ENCODE results near the gene NEUROG1. TPM values are rescaled to one million over a fixed set of nuclear protein-coding genes. Genes with fewer than 3 reads are reported as not detected.
A peak's percentile ranks its signal among the peaks of the same experiment; 100 is the strongest.

The NEUROG1 gene
- total and polyA plus RNA-seq, 2 experiments from 2014 or later: 0.16 TPM; not detected in 1

GRCh38 chr5:135533794-135534193 lies 2.0 kb downstream of the NEUROG1 start:
- no peaks in the 10 kb centered on the region for H3K9me2 ChIP-seq (ENCODE audit: insufficient read depth)
- no peak overlapping the region for H3K27ac ChIP-seq (ENCODE audit: low read depth)
- peak; percentile 37 for TF ChIP-seq EZH2 (IDR thresholded peaks at IDR 0.05; ENCODE audit: low read depth, unreplicated experiment)
- TF ChIP-seq ZNF331 (CRISPR knock-in tag; IDR thresholded peaks at IDR 0.05; ENCODE audit: low read depth): no peak
- TF ChIP-seq NANOG (IDR thresholded peaks at IDR 0.05; ENCODE audit: borderline replicate concordance): no peak
- no peak for TF ChIP-seq REST (IDR thresholded peaks at IDR 0.05; ENCODE audit: unreplicated experiment)
- H3K4me1 ChIP-seq (ENCODE audit: insufficient read depth): peaks cover 15% of the 10 kb centered on the region
- Mint-ChIP-seq H3K36me3 (ENCODE audit: low read depth) (no peaks in the 10 kb centered on the region; the same call in 2 of the 3 replicates), H3K27me3 (ENCODE audit: insufficient read depth, low read depth, poor library complexity) (peaks cover 100% of the 10 kb centered on the region), H3K27ac (no peak overlapping the region), H3K4me3 (no peak overlapping the region; the same call in 2 of the 3 replicates), H3K9me3 (peaks cover 20% of the 10 kb centered on the region), H3K4me1 (peaks cover 16% of the 10 kb centered on the region)
- peak overlapping the region; percentile 75 for H3K4me2 ChIP-seq
- DNase-seq (ENCODE audit: low spot score): no peak
- H3K27me3 ChIP-seq (ENCODE audit: insufficient read depth): peaks cover 100% of the 10 kb centered on the region
- H4K20me1 ChIP-seq (replicated peaks; ENCODE audit: insufficient read depth): peaks cover 27% of the 10 kb centered on the region
- H2AFZ ChIP-seq: no peak overlapping the region
- peak overlapping the region; percentile 49 for H3K4me3 ChIP-seq
- H3K36me3 ChIP-seq (ENCODE audit: insufficient read depth): no peaks in the 10 kb centered on the region; the same call in 1 of the 2 replicates
- ATAC-seq: no peak
- peaks cover 11% of the 10 kb centered on the region; the same call in 1 of the 2 replicates for H3F3A ChIP-seq (replicated peaks; ENCODE audit: low read depth)
- H3K79me2 ChIP-seq (replicated peaks; ENCODE audit: insufficient read depth): no peaks in the 10 kb centered on the region

- peaks cover 15% of the 10 kb centered on the region for H3K4me1 ChIP-seq (ENCODE audit: insufficient read depth)
- H3K79me2 ChIP-seq (replicated peaks; ENCODE audit: insufficient read depth): no peaks in the 10 kb centered on the region
- no peak overlapping the region for H3K4me2 ChIP-seq
- no peak overlapping the region for H3K4me3 ChIP-seq
- ATAC-seq: no peak
- H3K4me1 Mint-ChIP-seq: peaks cover 16% of the 10 kb centered on the region
- H4K20me1 ChIP-seq (replicated peaks; ENCODE audit: insufficient read depth): peaks cover 27% of the 10 kb centered on the region
- H3K36me3 ChIP-seq (ENCODE audit: insufficient read depth): no peaks in the 10 kb centered on the region; the same call in 1 of the 2 replicates
- peaks cover 98% of the 10 kb centered on the region for H3K27me3 Mint-ChIP-seq (ENCODE audit: insufficient read depth, low read depth, poor library complexity)
- peaks cover 16% of the 10 kb centered on the region for H3K9me3 Mint-ChIP-seq
- H3K27ac Mint-ChIP-seq: no peak overlapping the region
- H3K9me2 ChIP-seq (ENCODE audit: insufficient read depth): no peaks in the 10 kb centered on the region
- H3F3A ChIP-seq (replicated peaks; ENCODE audit: low read depth): peaks cover 11% of the 10 kb centered on the region; the same call in 1 of the 2 replicates
- H3K4me3 Mint-ChIP-seq: no peak overlapping the region
- no peak overlapping the region for H2AFZ ChIP-seq
- no peaks in the 10 kb centered on the region; the same call in 2 of the 3 replicates for H3K36me3 Mint-ChIP-seq (ENCODE audit: low read depth)
- no peak overlapping the region for H3K27ac ChIP-seq (ENCODE audit: low read depth)
- DNase-seq (ENCODE audit: low spot score): no peak
- peaks cover 100% of the 10 kb centered on the region for H3K27me3 ChIP-seq (ENCODE audit: insufficient read depth)
- TF ChIP-seq ZNF114 (CRISPR knock-in tag; IDR thresholded peaks at IDR 0.05) (no peak), NANOG (IDR thresholded peaks at IDR 0.05; ENCODE audit: borderline replicate concordance) (no peak), EZH2 (IDR thresholded peaks at IDR 0.05; ENCODE audit: low read depth, unreplicated experiment) (no peak), ZNF331 (CRISPR knock-in tag; IDR thresholded peaks at IDR 0.05; ENCODE audit: low read depth) (no peak), CTCF (conservative IDR thresholded peaks at IDR 0.05; ENCODE audit: low read depth in 2 of 2) (no peak), ZNF462 (CRISPR knock-in tag; IDR thresholded peaks at IDR 0.05) (no peak)
Observed at GRCh38 chr5:135533334-135533733, 2.4 kb downstream of the NEUROG1 start.
